NCI-H82 treated with DMSO at 0.1 percent for 48 hours (cell line): ENCODE measurements around the gene ERAS.
"Not testable (repeated sequence)": the region's sequence is repeated elsewhere in the genome, so short reads cannot be mapped to it uniquely, and the experiment has no call there.

ENCODE experiments used
- DNase-seq: peaks from one replicate; lab custom pipeline; 2025; ENCODE audit not compliant: unreplicated experiment; lab: John Stamatoyannopoulos, UW

The ERAS gene

DNA sequence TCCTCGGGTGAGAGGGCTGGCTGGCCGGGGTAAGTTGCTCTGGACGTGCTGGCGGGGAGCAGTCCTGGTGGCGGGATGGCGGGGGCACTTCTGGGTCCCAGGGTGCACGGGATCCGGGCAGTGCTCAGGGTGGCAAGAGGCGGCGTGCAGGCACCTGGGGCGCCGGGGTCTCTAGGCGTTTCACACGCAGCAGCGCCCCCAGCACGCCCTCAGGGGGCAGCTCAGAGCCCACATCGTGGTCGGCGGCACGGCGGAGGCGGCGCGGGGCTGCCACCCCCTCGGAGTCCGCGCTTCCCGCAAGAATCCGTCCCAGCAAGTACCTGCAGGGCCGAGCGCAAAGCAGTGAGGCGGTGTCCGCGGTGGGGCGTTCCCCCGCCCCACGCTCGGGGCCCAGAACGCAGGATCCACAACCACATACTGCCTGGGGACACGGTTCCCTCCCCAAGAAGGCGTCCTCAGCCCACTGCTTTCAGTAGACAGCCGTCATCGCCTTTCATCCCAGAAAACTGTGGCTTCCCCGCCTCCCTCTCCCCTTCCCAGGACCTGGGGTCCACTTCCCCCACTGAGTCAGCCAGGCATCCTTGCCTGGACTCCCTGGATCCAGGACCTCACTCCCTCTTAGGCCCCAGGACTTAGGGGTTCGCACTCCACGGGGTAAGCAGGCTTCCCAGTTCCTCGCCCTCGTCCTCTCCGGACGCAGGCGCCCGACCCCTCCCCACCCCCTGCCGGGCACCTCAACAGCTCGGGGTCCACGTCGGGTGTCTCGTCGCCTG lies 5.0 kb downstream of the ERAS start:
- DNase-seq = no peak

DNA sequence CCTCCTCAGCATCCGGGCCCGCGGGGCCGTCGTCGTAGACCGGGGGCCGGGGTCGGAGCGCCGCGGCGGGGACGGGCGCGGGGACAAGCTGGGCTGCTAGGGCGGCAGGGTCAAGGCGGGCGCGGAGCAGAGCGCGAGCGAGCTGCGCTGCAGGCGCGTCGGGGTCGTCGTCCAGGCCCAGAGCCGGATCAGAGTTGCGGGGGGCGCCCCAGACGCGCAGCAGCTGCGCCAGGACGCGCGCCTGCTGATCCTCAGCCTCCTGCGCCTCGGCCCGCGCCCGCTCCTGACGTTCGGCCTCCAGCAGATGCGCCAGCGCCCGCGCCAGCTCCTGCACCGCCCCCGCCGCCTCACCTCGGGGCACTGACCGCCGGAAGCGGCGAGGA lies 5.6 kb downstream of the ERAS start:
- DNase-seq = no peak

DNA sequence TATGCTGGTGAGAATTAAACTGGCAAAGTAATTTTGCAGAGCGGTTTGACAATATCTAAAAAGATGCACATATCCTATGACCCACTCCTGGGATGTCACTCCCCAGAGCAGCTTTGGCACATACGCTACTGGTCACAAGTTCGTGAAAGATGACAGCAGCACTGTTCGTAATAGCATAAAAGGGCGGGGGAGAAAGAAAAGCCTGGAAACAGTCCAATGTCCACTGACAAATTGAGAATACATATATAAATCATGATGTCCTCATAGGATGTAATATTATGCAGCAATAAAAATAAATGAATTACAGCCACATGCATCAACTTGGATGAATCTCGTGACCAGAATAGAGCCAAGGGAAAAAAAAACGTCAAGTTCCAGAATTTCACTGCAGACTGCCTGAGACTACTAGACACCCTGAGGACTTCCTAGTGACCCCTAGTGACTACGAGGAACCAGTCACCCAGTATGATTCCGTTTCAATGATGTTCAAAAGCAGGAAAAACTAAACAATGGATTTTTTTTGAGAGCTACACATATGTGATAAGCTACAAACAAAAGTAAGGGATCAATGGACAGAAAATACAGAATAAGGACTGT lies 7.3 kb downstream of the ERAS start:
- no peak for DNase-seq

DNA sequence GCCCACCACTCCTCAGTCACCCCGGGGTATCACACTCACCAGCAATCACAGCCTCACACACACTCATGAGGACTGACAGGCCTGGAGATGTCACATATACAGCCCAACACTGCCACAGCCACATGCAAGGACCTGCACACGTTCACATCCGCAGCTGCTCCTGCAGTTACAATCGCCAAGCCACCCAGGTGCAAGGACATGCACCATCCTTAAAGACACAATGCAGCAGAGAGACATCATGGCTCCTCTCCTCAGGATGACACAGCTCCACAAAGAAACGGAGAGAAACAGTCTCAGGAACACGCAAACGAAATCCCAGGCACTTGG lies 8.0 kb downstream of the ERAS start:
- no peak for DNase-seq

DNA sequence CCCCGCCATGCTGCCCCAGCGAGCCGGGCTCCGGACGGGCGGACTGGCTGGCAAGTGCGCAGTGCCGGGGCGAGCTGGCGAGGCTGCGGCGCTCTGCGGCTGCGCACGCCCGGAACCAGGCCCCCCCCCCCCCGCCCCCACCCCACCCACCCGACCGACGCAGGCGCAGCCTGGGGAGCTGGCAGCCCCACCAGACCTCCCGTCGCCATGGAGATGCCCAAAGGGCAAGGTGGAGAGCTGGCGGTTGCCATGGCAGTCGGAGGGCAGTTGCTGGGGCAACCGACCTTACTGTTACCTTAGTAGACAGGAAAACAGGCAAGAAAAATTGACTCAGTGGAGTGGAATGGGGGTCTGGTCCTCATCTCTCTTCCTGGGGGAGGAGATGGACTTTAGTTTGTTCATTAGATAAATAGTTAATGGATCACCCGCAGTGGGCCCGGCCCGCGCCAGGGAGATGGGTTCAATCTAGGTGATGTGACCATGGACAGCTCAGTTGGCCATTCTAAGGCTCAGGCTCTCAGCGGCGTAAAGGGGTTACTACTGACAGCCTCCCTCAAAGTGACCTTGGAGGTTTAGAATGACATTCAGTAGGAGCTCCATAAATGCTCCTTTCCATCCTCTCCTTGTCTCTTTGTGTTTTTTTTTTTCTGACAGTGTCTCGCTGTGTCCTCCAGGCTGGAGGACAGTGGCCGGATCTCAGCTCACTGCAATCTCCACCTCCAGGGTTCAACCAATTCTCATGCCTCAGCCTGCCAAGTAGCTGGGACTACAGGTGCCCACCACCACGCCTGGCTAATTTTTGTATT lies 9.4 kb downstream of the ERAS start, which contains the start of gene PCSK1N:
Gene PCSK1N, minus strand, starts transcription at position 87 of the 806 bp plus-strand sequence. Its CDS starts 78 bp downstream, at position 9.
- DNase-seq = no peak

DNA sequence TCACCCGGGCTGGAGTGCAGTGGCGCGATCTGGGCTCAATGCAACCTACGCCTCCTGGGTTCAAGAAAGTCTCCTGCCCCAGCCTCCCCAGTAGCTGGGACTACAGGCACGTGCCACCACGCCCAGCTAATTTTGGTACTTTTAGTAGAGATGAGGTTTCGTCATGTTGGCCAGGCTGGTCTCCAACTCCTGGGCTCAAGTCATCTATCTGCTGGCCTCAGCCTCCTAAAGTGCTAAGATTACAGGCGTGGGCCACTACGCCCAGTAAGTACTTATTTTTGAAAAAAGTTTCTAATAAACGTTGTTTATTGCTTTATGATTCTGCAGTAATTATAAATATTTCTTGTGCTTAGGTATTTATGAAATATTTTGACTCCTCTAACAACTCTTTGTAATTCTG lies 13.4 kb downstream of the ERAS start:
- no peak for DNase-seq

DNA sequence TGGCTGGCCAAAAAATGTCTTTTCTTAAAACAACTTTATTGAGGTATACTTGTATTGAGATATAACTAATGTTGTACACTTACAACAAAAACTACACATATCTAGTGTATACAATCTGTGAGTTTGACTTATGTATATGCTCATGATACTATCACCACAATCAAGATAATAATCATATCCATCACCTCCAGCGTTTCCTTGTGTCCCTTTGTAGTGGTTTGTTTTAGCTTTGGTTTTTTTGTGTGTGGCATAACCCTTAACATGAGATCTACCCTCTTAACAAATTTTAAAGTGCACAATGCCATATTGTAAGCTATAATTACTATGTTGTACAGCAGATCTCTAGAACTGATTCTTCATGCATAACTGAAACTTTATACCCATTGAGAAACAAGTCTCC lies 22.5 kb downstream of the ERAS start:
- DNase-seq = no peak

DNA sequence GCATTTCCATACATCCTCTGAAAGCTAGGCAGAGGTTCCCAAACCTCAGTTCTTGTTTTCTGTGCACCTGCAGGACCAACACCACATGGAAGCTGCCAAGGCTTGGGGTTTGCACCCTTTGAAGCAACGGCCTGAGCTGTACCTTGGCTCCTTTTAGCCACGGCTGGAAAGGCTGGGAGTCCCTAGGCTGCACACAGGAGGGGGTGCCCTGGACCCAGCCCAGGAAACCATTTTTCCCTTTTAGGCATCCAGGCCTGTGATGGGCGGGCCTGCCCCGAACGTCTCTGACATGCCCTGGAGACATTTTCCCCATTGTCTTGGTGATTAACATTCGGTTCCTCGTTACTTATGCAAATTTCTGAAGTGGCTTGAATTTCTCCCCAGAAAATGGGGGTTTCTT lies 26.5 kb downstream of the ERAS start:
- DNase-seq = no peak

DNA sequence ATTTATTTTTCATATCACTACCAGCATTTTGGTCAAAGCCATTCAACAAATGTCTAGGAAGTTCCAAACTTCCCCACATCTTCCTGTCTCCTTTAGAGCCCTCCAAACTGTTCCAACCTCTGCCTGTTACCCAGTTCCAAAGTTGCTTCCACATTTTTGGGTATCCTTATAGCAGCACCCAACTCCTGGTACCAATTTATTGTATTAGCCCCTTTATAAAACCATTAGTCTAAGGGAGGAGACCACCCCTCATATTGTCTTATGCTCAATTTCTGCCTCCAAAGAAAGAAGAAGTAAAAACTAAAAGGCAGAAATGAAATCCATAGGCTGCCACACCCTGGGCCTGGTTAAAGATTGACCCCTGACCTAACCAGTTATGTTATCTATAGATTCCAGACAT lies 27.2 kb downstream of the ERAS start:
- DNase-seq = not testable (repeated sequence)

DNA sequence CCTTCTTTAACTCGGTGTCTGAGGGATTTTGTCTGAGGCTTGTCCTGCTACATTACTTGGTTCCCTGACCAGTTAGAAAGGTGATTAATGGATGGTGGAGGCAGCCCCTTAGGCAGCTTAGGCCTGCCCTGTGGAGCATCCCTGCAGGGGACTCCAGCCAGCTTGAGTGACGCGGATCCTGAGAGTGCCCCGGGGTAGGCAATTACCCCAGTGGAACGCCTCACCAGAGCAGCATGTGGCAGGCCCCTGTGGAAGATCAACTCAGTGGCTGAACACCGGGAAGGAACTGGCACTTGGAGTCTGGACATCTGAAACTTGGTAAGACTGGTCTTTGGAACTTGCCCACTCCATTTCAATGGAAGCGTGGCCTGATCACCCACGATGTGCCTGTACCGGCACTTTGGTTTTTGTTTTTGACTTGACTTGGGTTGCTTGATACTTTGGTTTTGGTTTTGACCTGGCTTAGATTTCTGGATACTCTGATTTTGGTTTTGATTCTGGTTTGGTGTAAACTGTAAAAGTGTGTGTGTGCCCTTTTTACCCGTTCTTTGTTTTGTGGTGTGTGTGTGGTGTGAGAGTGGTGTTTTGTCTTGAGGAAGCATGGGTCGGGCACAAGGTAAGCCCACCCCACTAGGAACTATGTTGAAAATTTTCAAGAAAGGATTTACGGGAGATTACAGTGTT lies 27.9 kb downstream of the ERAS start:
- DNase-seq = not testable (repeated sequence)

DNA sequence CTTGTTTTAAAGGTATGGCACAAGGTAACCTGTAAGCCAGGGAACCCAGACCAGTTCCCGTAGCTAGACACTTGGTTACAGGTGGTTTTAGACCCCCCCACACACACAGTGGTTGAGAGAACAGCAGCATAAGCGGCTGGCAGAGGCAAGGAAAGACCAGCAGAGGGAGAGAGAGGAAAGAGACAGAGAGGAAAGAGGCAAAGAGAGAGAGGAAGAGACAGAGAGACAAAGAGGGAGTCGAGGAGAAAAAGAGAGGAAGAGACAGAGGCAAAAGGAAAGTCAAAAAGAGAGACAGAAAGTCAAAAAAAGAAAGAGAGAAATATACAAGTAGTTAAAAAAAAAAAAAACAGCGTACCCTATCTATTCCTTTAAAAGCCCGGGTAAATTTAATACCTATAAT lies 28.6 kb downstream of the ERAS start:
- DNase-seq = no peak

DNA sequence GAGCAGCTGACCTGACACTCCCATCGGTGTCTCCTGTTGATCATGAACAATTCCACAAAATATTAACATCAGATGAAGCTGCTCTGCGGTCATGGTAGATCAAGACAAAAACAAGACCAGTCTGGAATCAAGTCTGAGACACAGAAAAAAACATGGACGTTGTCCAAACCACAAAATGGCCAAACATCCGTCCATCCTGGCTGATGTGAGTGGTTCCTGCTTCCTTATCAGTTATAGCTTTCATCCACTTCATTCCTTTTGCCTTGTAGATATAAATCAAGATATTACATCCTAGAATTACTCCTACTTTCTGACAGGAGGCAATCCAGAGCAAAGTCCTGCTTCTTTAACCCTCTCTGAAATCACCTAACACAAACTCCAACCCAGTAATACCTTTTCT lies 37.9 kb downstream of the ERAS start:
- no peak for DNase-seq

DNA sequence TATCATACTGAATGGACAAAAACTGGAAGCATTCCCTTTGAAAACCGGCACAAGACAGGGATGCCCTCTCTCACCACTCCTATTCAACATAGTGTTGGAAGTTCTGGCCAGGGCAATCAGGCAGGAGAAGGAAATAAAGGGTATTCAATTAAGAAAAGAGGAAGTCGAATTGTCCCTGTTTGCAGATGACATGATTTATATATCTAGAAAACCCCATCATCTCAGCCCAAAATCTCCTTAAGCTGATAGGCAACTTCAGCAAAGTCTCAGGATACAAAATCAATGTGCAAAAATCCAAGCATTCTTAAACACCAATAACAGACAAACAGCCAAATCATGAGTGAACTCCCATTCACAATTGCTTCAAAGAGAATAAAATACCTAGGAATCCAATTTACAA lies 45.7 kb downstream of the ERAS start:
- not testable (repeated sequence) for DNase-seq

DNA sequence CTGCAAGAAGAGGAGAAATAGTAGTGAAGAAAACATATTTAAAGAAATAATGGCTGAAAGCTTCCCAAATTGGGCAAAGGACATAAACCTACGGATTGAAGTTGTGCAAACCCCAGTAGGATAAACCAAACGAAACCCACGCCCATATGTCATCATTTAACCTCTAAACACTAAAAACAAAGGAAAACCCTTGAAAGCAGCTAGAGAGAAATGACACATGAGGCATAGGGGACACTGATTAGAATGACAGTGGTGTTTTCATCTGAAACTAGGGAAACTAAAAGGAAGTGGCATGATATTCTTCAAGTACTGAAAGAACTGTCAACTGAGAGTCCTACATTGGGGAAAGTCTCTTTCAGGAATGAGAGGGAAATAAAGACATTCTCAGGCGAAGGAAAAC lies 50.6 kb downstream of the ERAS start:
- DNase-seq = not testable (repeated sequence)
